K562 (cell line): ENCODE results near the gene ZNF213. TPM values are rescaled to one million over a fixed set of nuclear protein-coding genes. Genes with fewer than 3 reads are reported as not detected.

Experiments
- CBFA2T3 ChIP-seq: fragments of 450-650 bp; IDR thresholded peaks from 2 replicates; pipeline ENCODE4 v1.6.1; 2017
- CTBP1 ChIP-seq: fragments of 450-650 bp; IDR thresholded peaks from 2 replicates; pipeline ENCODE4 v1.6.1; 2016; ENCODE audit warnings: borderline replicate concordance
- GTF2F1 ChIP-seq: IDR thresholded peaks from 2 replicates; pipeline ENCODE4 v1.6.1; 2011; ENCODE audit warnings: low read depth, low read length, improper control_type of control experiment
- HDAC6 ChIP-seq: IDR thresholded peaks from 2 replicates; pipeline ENCODE4 v1.6.1; 2012; ENCODE audit warnings: low read depth, mild to moderate bottlenecking, control low read depth, inconsistent platforms, low read length, moderate library complexity
- HMBOX1 ChIP-seq: sonication (generic); IDR thresholded peaks from 2 replicates; pipeline ENCODE4 v1.6.1; 2016
- HMG20B ChIP-seq: fragments of 250-450 bp; sonication (Bioruptor Pico); IDR thresholded peaks from 2 replicates; pipeline ENCODE4 v1.5.0; 2021; ENCODE audit warnings: mild to moderate bottlenecking
- HNRNPL ChIP-seq: fragments of 200-400 bp; formaldehyde crosslinking; IDR thresholded peaks from 2 replicates; pipeline ENCODE4 v1.6.1; 2017; ENCODE audit warnings: low read depth, mild to moderate bottlenecking, low read length
- IRF2 ChIP-seq: sonication (generic); formaldehyde crosslinking; IDR thresholded peaks from 2 replicates; pipeline ENCODE4 v1.8.1; 2022; ENCODE audit warnings: mild to moderate bottlenecking, missing genetic modification reagents
- MAFG ChIP-seq: fragments of 450-650 bp; conservative IDR thresholded peaks from 2 replicates; pipeline ENCODE4 v1.6.1; 2016; ENCODE audit warnings: missing genetic modification characterization, missing compliant biosample characterization
- MED1 ChIP-seq: sonication (generic); formaldehyde crosslinking; IDR thresholded peaks from 2 replicates; pipeline ENCODE4 v1.8.1; 2023; ENCODE audit warnings: missing genetic modification reagents, borderline replicate concordance
- NFXL1 ChIP-seq: fragments of 450-650 bp; formaldehyde crosslinking; IDR thresholded peaks from 2 replicates; pipeline ENCODE4 v1.4.0; 2021; ENCODE audit warnings: mild to moderate bottlenecking
- NR3C1 ChIP-seq: sonication (generic); formaldehyde crosslinking; IDR thresholded peaks from 2 replicates; pipeline ENCODE4 v1.8.1; 2022; ENCODE audit warnings: missing genetic modification reagents
- PHB ChIP-seq: fragments of 250-450 bp; sonication (Bioruptor Pico); IDR thresholded peaks from 2 replicates; pipeline ENCODE4 v1.5.0; 2021
- POLR2A ChIP-seq: fragments of 450-650 bp; conservative IDR thresholded peaks from 2 replicates; pipeline ENCODE4 v1.6.1; 2016
- PPARD ChIP-seq: fragments of 250-450 bp; sonication (Bioruptor Pico); IDR thresholded peaks from 2 replicates; pipeline ENCODE4 v1.8.0; 2022; ENCODE audit warnings: inconsistent platforms, mild to moderate bottlenecking, moderate library complexity
- RBM25 ChIP-seq: fragments of 200-400 bp; formaldehyde crosslinking; IDR thresholded peaks from 2 replicates; pipeline ENCODE4 v1.6.1; 2018; ENCODE audit warnings: low read length, low read depth, moderate library complexity; ENCODE audit not compliant: severe bottlenecking
- SLC30A9 ChIP-seq: fragments of 250-450 bp; sonication (Bioruptor Pico); IDR thresholded peaks from 2 replicates; pipeline ENCODE4 v1.8.0; 2022; ENCODE audit warnings: mild to moderate bottlenecking, moderate library complexity
- SMAD2 ChIP-seq: fragments of 150-350 bp; IDR thresholded peaks from 2 replicates; pipeline ENCODE4 v1.6.1; 2014; ENCODE audit warnings: low read depth, mild to moderate bottlenecking, low read length
- SP1 ChIP-seq: sonication (generic); formaldehyde crosslinking; IDR thresholded peaks from 2 replicates; pipeline ENCODE4 v1.8.1; 2022; ENCODE audit warnings: mild to moderate bottlenecking, missing genetic modification reagents
- STAT6 ChIP-seq: sonication (generic); formaldehyde crosslinking; IDR thresholded peaks from 2 replicates; pipeline ENCODE4 v1.8.1; 2023; ENCODE audit warnings: mild to moderate bottlenecking, missing genetic modification reagents
- TBL1XR1 ChIP-seq, 2 experiments: IDR thresholded peaks; 2 replicates each; pipeline ENCODE4 v1.6.1; 2012; ENCODE audit warnings: improper control_type of control experiment in 2 of 2, low read length in 2 of 2, mild to moderate bottlenecking in 1 of 2
- TCF7L2 ChIP-seq: fragments of 150-350 bp; IDR thresholded peaks from 2 replicates; pipeline ENCODE4 v1.6.1; 2016; ENCODE audit warnings: low read depth, mild to moderate bottlenecking, low read length, moderate library complexity
- XRCC5 ChIP-seq: fragments of 200-400 bp; formaldehyde crosslinking; IDR thresholded peaks from 2 replicates; pipeline ENCODE4 v1.6.1; 2017; ENCODE audit warnings: low read depth, mild to moderate bottlenecking, low read length
- ZBTB5 ChIP-seq: fragments of 450-650 bp; IDR thresholded peaks from 2 replicates; pipeline ENCODE4 v1.6.1; 2017; ENCODE audit warnings: antibody characterized with exemption
- ZC3H4 ChIP-seq: sonication (generic); formaldehyde crosslinking; IDR thresholded peaks from 2 replicates; pipeline ENCODE4 v1.9.0; 2021; ENCODE audit warnings: missing genetic modification reagents, borderline replicate concordance
- ZNF282 ChIP-seq: sonication (generic); formaldehyde crosslinking; IDR thresholded peaks from 2 replicates; pipeline ENCODE4 v1.8.1; 2023; ENCODE audit warnings: missing genetic modification reagents
- polyA plus RNA-seq, 8 experiments: library from polyadenylated mRNA; depleted of rRNA in 4 of 8; stranded (reverse) in 5 of 8; unstranded in 3 of 8; fragments of >200 nt; fragmentation: Nextera tagmentation in 2 of 8; fragmentation: Illumina TruSeq in 1 of 8; extraction: Ambion mirVana in 2 of 8; extraction: Trizol in 1 of 8; gene quantifications; 2 replicates each; pipeline versions ENCODE4 v1.2.1 to v1.2.3, GENCODE V29; 2011 to 2014; ENCODE audit warnings: inconsistent platforms in 1 of 8, missing spikeins in 1 of 8
- total RNA-seq, 7 experiments: library from RNA; depleted of rRNA in 6 of 7; stranded (reverse); fragments of >200 nt in 6 of 7; fragmentation: Illumina TruSeq in 2 of 7; extraction: Trizol in 2 of 7; gene quantifications; 2 replicates each; pipeline versions ENCODE4 v1.2.1 to v1.2.3, GENCODE V29; 2011 to 2021; ENCODE audit warnings: low replicate concordance in 1 of 7

The ZNF213 gene
- total and polyA plus RNA-seq, 9 of the 15 experiments (the other 6 are each of a cell fraction or from before 2014, with no cell fraction given), result 0.49 to 10.0 (median 1.8) TPM

- TF ChIP-seq NR3C1 (CRISPR knock-in tag) (peak; percentile 80; the same call in 1 of the 2 replicates), ZC3H4 (CRISPR knock-in tag) (no peak), GTF2F1 (0 out of 2 replicates have a peak, but pooled peaks have one; percentile 34), CBFA2T3 (no peak), MED1 (CRISPR knock-in tag) (no peak), HMG20B (CRISPR knock-in tag) (no peak), RBM25 (no peak), MAFG (no peak), XRCC5 (no peak), STAT6 (CRISPR knock-in tag) (0 out of 2 replicates have a peak, but pooled peaks have one; percentile 11), HDAC6 (no peak), TCF7L2 (no peak), NFXL1 (CRISPR knock-in tag) (no peak), SLC30A9 (CRISPR knock-in tag) (no peak), ZBTB5 (peak; percentile 94), CTBP1 (peak; percentile 54; the same call in 1 of the 2 replicates), ZNF282 (peak; percentile 91), SP1 (CRISPR knock-in tag) (peak; percentile 48; the same call in 1 of the 2 replicates), HMBOX1 (no peak), TBL1XR1 (IDR thresholded peaks at IDR 0.05; ENCODE audit: low read length in 2 of 2) (peak in 1 of 2 experiments; percentile 70; a peak in 1 of 4 replicates), POLR2A (peak; percentile 54), IRF2 (CRISPR knock-in tag) (no peak), SMAD2 (no peak), PHB (CRISPR knock-in tag) (no peak), HNRNPL (no peak), PPARD (CRISPR knock-in tag) (no peak)
Measured at GRCh38 chr16:3188925-3189825, 54.3 kb downstream of the ZNF213 start (continued).
